Fibroblast of mammary gland (primary cell): ENCODE data around the gene ANKRD53.

Experiments used
- DNase-seq: peaks from one replicate; pipeline ENCODE4 v3.0.0-alpha.2; 2010; ENCODE audit warnings: low read depth
- H3K4me3 ChIP-seq: 2 replicates; pipeline ENCODE4 v1.5.1; 2011; ENCODE audit warnings: low read depth, mild to moderate bottlenecking, low read length, moderate library complexity; ENCODE audit not compliant: control insufficient read depth
- CTCF ChIP-seq: conservative IDR thresholded peaks from 2 replicates; pipeline ENCODE4 v1.5.1; 2011; ENCODE audit warnings: low read depth, low read length, inconsistent platforms; ENCODE audit not compliant: control insufficient read depth, insufficient read depth

Gene ANKRD53

GRCh38 chr2:70966681-70967080 lies 11.7 kb upstream of the ANKRD53 start:
- no peak overlapping the region for H3K4me3 ChIP-seq
- TF ChIP-seq CTCF, result no peak
- DNase-seq, result no peak

- no peak overlapping the region for H3K4me3 ChIP-seq
- no peak for TF ChIP-seq CTCF
Observed at GRCh38 chr2:70967189-70967588, 11.2 kb upstream of the ANKRD53 start.

DNA sequence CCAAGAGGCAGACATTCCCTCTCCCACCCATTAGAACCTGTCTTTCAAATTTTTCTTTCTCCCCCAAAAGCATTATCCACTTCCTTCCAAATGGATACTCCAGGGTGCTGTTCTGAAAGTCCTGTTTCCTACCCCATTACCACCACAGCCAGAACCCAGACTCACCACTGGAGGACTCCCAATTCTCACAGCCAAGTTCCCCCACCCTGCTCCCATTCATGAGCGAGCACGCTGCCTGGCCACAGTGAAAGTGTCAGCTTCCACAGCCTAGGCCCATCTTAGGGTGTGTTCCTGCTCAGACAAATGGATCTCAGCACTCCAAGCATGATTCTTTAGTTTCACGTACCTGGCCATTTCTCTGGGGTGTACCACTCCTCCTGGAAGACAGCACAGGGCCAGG lies 3.8 kb upstream of the ANKRD53 start:
- H3K4me3 ChIP-seq, result no peak overlapping the region
- no peak for TF ChIP-seq CTCF
- DNase-seq, result no peak

More at GRCh38 chr2:70967189-70967588, 11.2 kb upstream of the ANKRD53 start:
- DNase-seq, result no peak

- H3K4me3 ChIP-seq, result no peak overlapping the region
- TF ChIP-seq CTCF, result no peak
- DNase-seq, result no peak
Observed at GRCh38 chr2:70975237-70975636, 3.2 kb upstream of the ANKRD53 start.

DNA sequence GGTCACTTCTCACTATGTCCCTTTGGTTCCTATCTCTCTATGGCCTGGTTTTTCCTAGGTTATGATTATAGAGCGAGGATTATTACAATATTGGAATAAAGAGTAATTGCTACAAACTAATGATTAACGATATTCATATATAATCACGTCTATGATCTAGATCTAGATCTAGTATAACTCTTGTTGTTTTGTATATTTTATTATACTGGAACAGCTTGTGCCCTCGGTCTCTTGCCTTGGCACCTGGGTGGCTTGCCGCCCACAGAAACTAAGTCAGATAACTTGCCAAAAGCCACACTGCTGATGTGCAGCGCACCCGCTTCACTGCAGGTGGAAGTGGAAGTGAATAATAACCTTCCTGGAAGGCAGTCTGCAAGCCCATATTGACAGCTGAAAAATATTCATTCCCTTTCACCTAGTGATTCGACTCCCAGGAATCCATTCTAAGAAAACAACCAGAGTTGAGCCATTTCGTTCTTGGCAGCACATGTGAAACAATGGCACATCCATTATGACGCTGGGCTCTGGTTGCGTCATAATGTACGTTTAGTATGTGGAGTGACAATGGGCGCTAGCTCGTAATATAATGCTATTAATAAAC lies 725 bp upstream of the ANKRD53 start:
- TF ChIP-seq CTCF, result no peak
- H3K4me3 ChIP-seq, result peak overlapping the region; percentile 51
- peak; percentile 98 for DNase-seq

DNA sequence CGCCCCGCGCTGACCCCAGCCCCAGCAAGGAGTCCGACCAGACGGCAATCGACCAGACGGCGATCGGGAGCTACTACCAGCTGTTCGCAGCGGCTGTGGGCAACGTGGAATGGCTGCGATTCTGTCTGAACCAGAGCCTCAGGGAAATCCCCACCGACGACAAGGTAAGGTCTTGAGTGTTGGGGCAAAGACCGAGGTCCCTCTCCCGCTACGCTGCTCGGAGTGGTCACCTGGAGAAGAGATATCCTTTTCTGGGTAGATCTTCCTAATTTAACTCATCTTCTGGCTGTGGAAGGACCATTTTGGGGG lies 704 bp downstream of the ANKRD53 start:
- TF ChIP-seq CTCF, result no peak
- H3K4me3 ChIP-seq, result peak overlapping the region; percentile 51
- no peak for DNase-seq

DNA sequence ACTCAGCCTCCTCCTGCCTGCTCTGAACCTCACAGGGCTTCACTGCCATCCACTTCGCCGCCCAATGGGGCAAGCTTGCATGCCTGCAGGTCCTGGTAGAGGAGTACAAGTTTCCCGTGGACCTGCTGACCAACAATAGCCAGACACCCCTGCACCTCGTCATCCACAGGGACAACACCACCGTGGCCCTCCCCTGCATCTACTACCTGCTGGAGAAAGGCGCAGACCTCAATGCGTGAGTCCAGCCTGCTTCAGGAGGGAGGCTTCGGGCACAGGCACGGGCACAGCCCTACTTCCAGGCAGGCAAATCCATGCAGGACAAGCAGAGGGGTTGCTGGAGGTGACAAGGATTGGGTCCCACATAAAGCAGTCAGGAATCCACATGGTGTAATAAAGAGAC lies 1.2 kb downstream of the ANKRD53 start:
- TF ChIP-seq CTCF, result no peak
- DNase-seq, result no peak
- no peak overlapping the region for H3K4me3 ChIP-seq
